Chondrocyte (in vitro differentiated cells): ENCODE data around the gene MFSD1. TPM values are rescaled to one million over a fixed set of nuclear protein-coding genes. Genes with fewer than 3 reads are reported as not detected.
A peak's percentile ranks its signal among the peaks of the same experiment; 100 is the strongest.

ENCODE experiments used
- DNase-seq: peaks from one replicate; pipeline ENCODE4 v3.0.0; 2021; ENCODE audit warnings: mixed read lengths, low spot score
- H3K27ac Mint-ChIP-seq: one replicate; pipeline ENCODE4 v1.8.0; 2021; ENCODE audit warnings: mild to moderate bottlenecking, moderate library complexity, mixed read lengths; ENCODE audit not compliant: unreplicated experiment
- H3K27me3 Mint-ChIP-seq: 2 replicates; pipeline ENCODE4 v1.8.0; 2021; ENCODE audit warnings: low read depth, mixed read lengths
- H3K36me3 Mint-ChIP-seq: 2 replicates; pipeline ENCODE4 v1.8.0; 2021; ENCODE audit warnings: low read depth, mixed read lengths
- H3K4me1 Mint-ChIP-seq: 2 replicates; pipeline ENCODE4 v1.8.0; 2021; ENCODE audit warnings: low read depth, mild to moderate bottlenecking, mixed read lengths
- H3K4me3 Mint-ChIP-seq: one replicate; pipeline ENCODE4 v1.8.0; 2021; ENCODE audit warnings: mild to moderate bottlenecking, moderate library complexity, mixed read lengths; ENCODE audit not compliant: unreplicated experiment
- H3K9me3 Mint-ChIP-seq: 2 replicates; pipeline ENCODE4 v1.8.0; 2021; ENCODE audit warnings: low read depth, mixed read lengths
- CTCF ChIP-seq: fragments of 200-600 bp; sonication (generic); IDR thresholded peaks from 2 replicates; pipeline ENCODE4 v1.5.0; 2021; ENCODE audit warnings: antibody characterized with exemption, mild to moderate bottlenecking, moderate library complexity
- total RNA-seq: library from RNA; stranded (reverse); gene quantifications from 3 replicates; pipeline ENCODE4 v1.2.1, GENCODE V29; 2021

Gene MFSD1
- total RNA-seq, 1 donor from 2014 or later: 52.8 TPM

- H3K36me3 Mint-ChIP-seq: no peaks in the 10 kb centered on the region
- no peaks in the 10 kb centered on the region for H3K4me1 Mint-ChIP-seq
- no peaks in the 10 kb centered on the region for H3K9me3 Mint-ChIP-seq
- no peak for DNase-seq
- no peak overlapping the region for H3K27ac Mint-ChIP-seq
- no peaks in the 10 kb centered on the region for H3K27me3 Mint-ChIP-seq
- TF ChIP-seq CTCF: no peak
- H3K4me3 Mint-ChIP-seq: no peak overlapping the region
Measured at GRCh38 chr3:158839966-158840365, 38.1 kb downstream of the MFSD1 start.

GRCh38 chr3:158841387-158841786 lies 39.5 kb downstream of the MFSD1 start:
- H3K4me1 Mint-ChIP-seq: no peaks in the 10 kb centered on the region
- H3K36me3 Mint-ChIP-seq: no peaks in the 10 kb centered on the region
- no peak for TF ChIP-seq CTCF

GRCh38 chr3:158842976-158843375 lies 41.1 kb downstream of the MFSD1 start:
- Mint-ChIP-seq H3K27ac (no peak overlapping the region), H3K27me3 (peaks cover 16% of the 10 kb centered on the region), H3K4me1 (no peaks in the 10 kb centered on the region), H3K36me3 (no peaks in the 10 kb centered on the region), H3K4me3 (no peak overlapping the region), H3K9me3 (no peaks in the 10 kb centered on the region)
- no peak for TF ChIP-seq CTCF
- DNase-seq: no peak

More at GRCh38 chr3:158841387-158841786, 39.5 kb downstream of the MFSD1 start:
- no peak for DNase-seq
- H3K9me3 Mint-ChIP-seq: no peaks in the 10 kb centered on the region
- peaks cover 5% of the 10 kb centered on the region for H3K27me3 Mint-ChIP-seq
- no peak overlapping the region for H3K27ac Mint-ChIP-seq
- H3K4me3 Mint-ChIP-seq: no peak overlapping the region

GRCh38 chr3:158845765-158846350 lies 44.0 kb downstream of the MFSD1 start:
- Mint-ChIP-seq H3K9me3 (no peaks in the 10 kb centered on the region), H3K27me3 (peaks cover 33% of the 10 kb centered on the region), H3K4me1 (no peaks in the 10 kb centered on the region), H3K36me3 (no peaks in the 10 kb centered on the region), H3K27ac (no peak overlapping the region), H3K4me3 (no peak overlapping the region)
- TF ChIP-seq CTCF: peak; percentile 87
- DNase-seq: no peak

- no peak for TF ChIP-seq CTCF
- no peaks in the 10 kb centered on the region for H3K4me1 Mint-ChIP-seq
- H3K36me3 Mint-ChIP-seq: no peaks in the 10 kb centered on the region
- no peak overlapping the region for H3K27ac Mint-ChIP-seq
- peaks cover 40% of the 10 kb centered on the region for H3K27me3 Mint-ChIP-seq
- no peaks in the 10 kb centered on the region for H3K9me3 Mint-ChIP-seq
- no peak for DNase-seq
- H3K4me3 Mint-ChIP-seq: no peak overlapping the region
Measured at GRCh38 chr3:158846803-158847451, 45.1 kb downstream of the MFSD1 start.
